Testis (tissue), 5 donors: ENCODE measurements around the gene ARHGEF40. TPM values are rescaled to one million over a fixed set of nuclear protein-coding genes. Genes with fewer than 3 reads are reported as not detected.
A peak's percentile ranks its signal among the peaks of the same experiment; 100 is the strongest.

Source experiments
- DNase-seq: peaks from one replicate; pipeline ENCODE4 v3.0.0-alpha.2; 2019
- H3K27ac ChIP-seq, 2 donors: fragments of 200-600 bp; sonication (generic); one replicate each; pipeline ENCODE4 v1.5.1; 2019
- H3K27me3 ChIP-seq: fragments of 200-600 bp; sonication (generic); one replicate; pipeline ENCODE4 v1.5.1; 2019
- H3K36me3 ChIP-seq: fragments of 200-600 bp; sonication (generic); one replicate; pipeline ENCODE4 v1.5.1; 2017; ENCODE audit warnings: low read depth; ENCODE audit errors: missing control alignments
- H3K4me1 ChIP-seq: fragments of 200-600 bp; sonication (generic); one replicate; pipeline ENCODE4 v1.5.1; 2019
- H3K4me3 ChIP-seq, 2 donors: fragments of 200-600 bp; sonication (generic); one replicate each; pipeline ENCODE4 v1.5.1; 2017 to 2019
- H3K9me3 ChIP-seq: fragments of 200-600 bp; sonication (generic); one replicate; pipeline ENCODE4 v1.5.1; 2017
- POLR2A ChIP-seq: fragments of 450-650 bp; IDR thresholded peaks from one replicate; pipeline ENCODE4 v1.6.1; 2017; ENCODE audit warnings: antibody characterized with exemption, mild to moderate bottlenecking, moderate library complexity
- WGBS, 2 donors: methylation state at CpG; one replicate each; pipeline ENCODE4 v1.1.5; 2018; 5-methylcytosine and 5-hydroxymethylcytosine counted together
- intact Hi-C: fragments of 100-400 bp; cut with DNase I; formaldehyde crosslinking; loops from one replicate; pipeline ENCODE4 v1.15.1; 2023; ENCODE audit warnings: low total_unique reads
- long read RNA-seq, 2 donors: transcript quantifications; one replicate each; lab custom pipeline, GENCODE V29; 2026
- polyA plus RNA-seq: library from polyadenylated mRNA; stranded (reverse); fragments of 350-450 nt; fragmentation: Illumina TruSeq; extraction: RNeasy Lipid Tissue Mini Kit (QIAGEN cat#74804); gene quantifications from one replicate; pipeline ENCODE4 v1.2.3, GENCODE V29; 2014; ENCODE audit warnings: low read depth, low replicate concordance; ENCODE audit not compliant: insufficient read depth
- total RNA-seq, 2 donors: library from RNA; depleted of rRNA; stranded (reverse); fragments of >200 nt; gene quantifications; one replicate each; pipeline ENCODE4 v1.2.3, GENCODE V29; 2016
- TF ChIP-seq, protein P1 (sequence below), 3 experiments: fragments of 450-650 bp in 2 of 3; fragments of 200-600 bp in 1 of 3; sonication (generic) in 1 of 3; IDR thresholded peaks; one replicate each; pipeline ENCODE4 v1.5.1; 2016 to 2019; ENCODE audit warnings: antibody characterized with exemption in 3 of 3, mild to moderate bottlenecking in 2 of 3, moderate library complexity in 1 of 3

The ARHGEF40 gene
- 10 to 100 TPM; 30.5 to 36.9 TPM for total RNA-seq
- 22.0 TPM for polyA plus RNA-seq
- long read RNA-seq, donor 1, partial matches to known transcripts, result 21 of 22 reads
- long read RNA-seq, donor 1, other reads (novel, unspliced or antisense), result 0 of 22 reads
- long read RNA-seq, donor 2, full-length matches to known transcripts, result 6 of 50 reads
- long read RNA-seq, donor 2, partial matches to known transcripts, result 44 of 50 reads
- long read RNA-seq, donor 2, other reads (novel, unspliced or antisense), result 0 of 50 reads

- no peaks in the 10 kb centered on the region for H3K36me3 ChIP-seq
- 0 to 1% methylated on average over 19 to 29 of the region's 63 CpGs for WGBS, 2 donors
- intact Hi-C loops, result no loop called here
- peak within 1 kb of the TSS; percentile 80 to 89 for H3K27ac ChIP-seq
- TF ChIP-seq, protein P1, sequence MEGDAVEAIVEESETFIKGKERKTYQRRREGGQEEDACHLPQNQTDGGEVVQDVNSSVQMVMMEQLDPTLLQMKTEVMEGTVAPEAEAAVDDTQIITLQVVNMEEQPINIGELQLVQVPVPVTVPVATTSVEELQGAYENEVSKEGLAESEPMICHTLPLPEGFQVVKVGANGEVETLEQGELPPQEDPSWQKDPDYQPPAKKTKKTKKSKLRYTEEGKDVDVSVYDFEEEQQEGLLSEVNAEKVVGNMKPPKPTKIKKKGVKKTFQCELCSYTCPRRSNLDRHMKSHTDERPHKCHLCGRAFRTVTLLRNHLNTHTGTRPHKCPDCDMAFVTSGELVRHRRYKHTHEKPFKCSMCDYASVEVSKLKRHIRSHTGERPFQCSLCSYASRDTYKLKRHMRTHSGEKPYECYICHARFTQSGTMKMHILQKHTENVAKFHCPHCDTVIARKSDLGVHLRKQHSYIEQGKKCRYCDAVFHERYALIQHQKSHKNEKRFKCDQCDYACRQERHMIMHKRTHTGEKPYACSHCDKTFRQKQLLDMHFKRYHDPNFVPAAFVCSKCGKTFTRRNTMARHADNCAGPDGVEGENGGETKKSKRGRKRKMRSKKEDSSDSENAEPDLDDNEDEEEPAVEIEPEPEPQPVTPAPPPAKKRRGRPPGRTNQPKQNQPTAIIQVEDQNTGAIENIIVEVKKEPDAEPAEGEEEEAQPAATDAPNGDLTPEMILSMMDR (IDR thresholded peaks at IDR 0.05), result no peak
- TF ChIP-seq POLR2A, result no peak
- H3K4me3 ChIP-seq, result peak within 1 kb of the TSS; percentile 68 to 75
- no peaks in the 10 kb centered on the region for H3K9me3 ChIP-seq
- H3K27me3 ChIP-seq, result no peaks in the 10 kb centered on the region
- no peak for DNase-seq
- H3K4me1 ChIP-seq, result peaks cover 26% of the 10 kb centered on the region
These were observed at the start of gene ARHGEF40 for GRCh38 chr14:21070083-21070609. TSS of gene ARHGEF40 (plus strand) at chr14:21070304. CDS start at chr14:21070397, 93 bp downstream.

- H3K27ac ChIP-seq, result no peak overlapping the region
These were observed 49.0 kb upstream of the ARHGEF40 start for GRCh38 chr14:21020977-21021545.

DNA sequence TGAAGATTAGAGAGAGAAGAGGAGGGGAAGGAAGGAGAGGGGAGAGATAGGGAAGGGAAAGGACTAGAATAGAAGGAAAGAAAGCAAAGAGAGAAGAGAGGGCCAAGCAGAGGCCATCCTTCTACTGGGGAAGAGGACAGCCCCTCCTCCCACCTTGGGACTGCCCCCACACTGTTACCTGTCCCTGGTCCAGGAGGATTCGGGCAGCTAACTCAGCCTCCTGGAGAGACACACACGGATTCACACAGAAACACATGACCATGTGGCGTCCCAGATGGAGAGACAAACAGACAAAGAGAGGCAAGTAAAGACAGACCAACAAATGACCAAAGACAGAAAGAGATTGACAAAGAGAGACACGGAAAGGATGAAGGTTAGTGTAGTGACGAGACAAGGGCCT, 47.4 kb upstream of the ARHGEF40 start:
- Histone ChIP-seq H3K27me3 (no peaks in the 10 kb centered on the region), H3K36me3 (no peaks in the 10 kb centered on the region), H3K9me3 (no peaks in the 10 kb centered on the region), H3K4me1 (peaks cover 31% of the 10 kb centered on the region), H3K27ac (peak overlapping the region; percentile 89 to 91), H3K4me3 (peak overlapping the region in 1 of 2 donors; percentile 83)
- TF ChIP-seq, protein P1 (IDR thresholded peaks at IDR 0.05), result no peak
- TF ChIP-seq POLR2A, result no peak
- 68 to 72% methylated on average over 5 of the region's 5 CpGs for WGBS, 2 donors
- no peak for DNase-seq
- intact Hi-C loops, result no loop called here

More at GRCh38 chr14:21020977-21021545, 49.0 kb upstream of the ARHGEF40 start:
- DNase-seq, result no peak
- WGBS, 2 donors, result 85 to 94% methylated on average over 5 of the region's 5 CpGs
- Histone ChIP-seq H3K36me3 (no peaks in the 10 kb centered on the region), H3K4me1 (peaks cover 21% of the 10 kb centered on the region), H3K4me3 (no peak overlapping the region), H3K9me3 (no peaks in the 10 kb centered on the region), H3K27me3 (no peaks in the 10 kb centered on the region)
- intact Hi-C loops, result no loop called here
- TF ChIP-seq, protein P1 (IDR thresholded peaks at IDR 0.05), result no peak
- no peak for TF ChIP-seq POLR2A

- H3K4me3 ChIP-seq, result peak overlapping the region in 1 of 2 donors; percentile 83
- no peaks in the 10 kb centered on the region for H3K36me3 ChIP-seq
- H3K4me1 ChIP-seq, result peaks cover 31% of the 10 kb centered on the region
- no peak for TF ChIP-seq POLR2A
- TF ChIP-seq, protein P1 (IDR thresholded peaks at IDR 0.05), result no peak
- peak overlapping the region; percentile 89 to 91 for H3K27ac ChIP-seq
- no peak for DNase-seq
- no peaks in the 10 kb centered on the region for H3K9me3 ChIP-seq
- H3K27me3 ChIP-seq, result no peaks in the 10 kb centered on the region
- WGBS, 2 donors, result 38 to 47% methylated on average over 7 of the region's 7 CpGs
- intact Hi-C loops, result no loop called here
These were observed 46.9 kb upstream of the ARHGEF40 start for GRCh38 chr14:21023174-21023573.
